Retinal pigment epithelial cell (primary cell): ENCODE data around the gene MDN1.

ENCODE experiments used
- DNase-seq: peaks from one replicate; pipeline ENCODE4 v3.0.0-alpha.2; 2010; ENCODE audit warnings: low read depth
- H3K4me3 ChIP-seq: 2 replicates; pipeline ENCODE4 v1.5.1; 2011; ENCODE audit warnings: mild to moderate bottlenecking, low read length, control low read depth, moderate library complexity
- CTCF ChIP-seq: conservative IDR thresholded peaks from 2 replicates; pipeline ENCODE4 v1.5.1; 2011; ENCODE audit warnings: low read depth, low read length, control low read depth, inconsistent platforms

MDN1 gene

DNA sequence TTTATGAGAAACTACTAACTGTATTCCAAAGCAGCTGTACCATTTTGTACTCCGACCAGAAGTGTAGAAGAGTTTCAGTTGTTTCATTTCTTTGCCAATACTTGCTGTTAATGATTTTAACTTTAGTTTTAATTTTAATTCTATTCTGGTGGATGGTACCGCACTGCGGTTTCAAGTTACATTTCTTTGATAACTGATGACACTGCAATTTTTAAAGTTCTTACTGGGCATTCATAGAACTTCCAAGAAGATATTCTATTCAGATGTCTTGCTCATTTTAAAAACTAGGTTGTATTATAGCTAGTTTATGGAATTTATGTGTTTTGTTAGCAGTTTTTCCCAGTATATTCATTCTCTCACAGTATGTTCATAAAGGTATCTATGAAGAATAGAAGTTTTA, 117.2 kb downstream of the MDN1 start:
- no peak for DNase-seq
- no peak for TF ChIP-seq CTCF
- H3K4me3 ChIP-seq, result no peak overlapping the region

GRCh38 chr6:89695667-89696066, 123.9 kb downstream of the MDN1 start:
- no peak for DNase-seq
- TF ChIP-seq CTCF, result no peak
- no peak overlapping the region for H3K4me3 ChIP-seq

GRCh38 chr6:89694428-89694827, 125.2 kb downstream of the MDN1 start:
- DNase-seq, result no peak
- H3K4me3 ChIP-seq, result no peak overlapping the region
- no peak for TF ChIP-seq CTCF

GRCh38 chr6:89693207-89693606, 126.4 kb downstream of the MDN1 start:
- no peak for TF ChIP-seq CTCF
- DNase-seq, result no peak
- H3K4me3 ChIP-seq, result no peak overlapping the region

- no peak for DNase-seq
- no peak for TF ChIP-seq CTCF
- no peak overlapping the region for H3K4me3 ChIP-seq
These were observed 127.3 kb downstream of the MDN1 start for GRCh38 chr6:89692256-89692655.

DNA sequence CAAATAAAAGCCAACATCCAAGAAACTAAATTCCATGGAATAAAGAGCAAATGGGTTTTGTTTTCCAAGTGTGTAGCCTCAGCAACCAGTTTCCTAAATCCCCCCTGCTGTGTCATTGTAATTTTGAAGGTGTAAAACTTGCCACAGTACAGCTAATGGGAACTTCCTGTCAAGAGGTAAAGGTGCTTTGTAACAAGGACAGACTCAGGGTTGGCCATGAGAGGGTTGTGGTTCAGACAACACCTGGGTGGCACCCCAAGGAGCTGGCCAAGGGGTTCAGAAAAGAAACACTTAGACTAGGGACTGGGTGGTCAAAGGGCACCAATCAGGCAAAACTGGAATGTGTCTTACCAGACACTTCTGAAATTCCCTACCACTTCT, 128.7 kb downstream of the MDN1 start:
- TF ChIP-seq CTCF, result no peak
- H3K4me3 ChIP-seq, result no peak overlapping the region
- no peak for DNase-seq

GRCh38 chr6:89689732-89690131, 129.9 kb downstream of the MDN1 start:
- H3K4me3 ChIP-seq, result no peak overlapping the region
- TF ChIP-seq CTCF, result no peak
- no peak for DNase-seq
